Activated effector memory CD4-positive, alpha-beta T cell treated with anti-CD3 and anti-CD28 coated beads, Interleukin-2, amount 50 U/mL, for 16 hours (primary cell): Measurements from ENCODE around the gene HBEGF.
"Not testable (repeated sequence)": the region's sequence is repeated elsewhere in the genome, so short reads cannot be mapped to it uniquely, and the experiment has no call there.

Experiments
- DNase-seq: peaks from one replicate; pipeline ENCODE4 v3.0.0-alpha.2; 2020

The HBEGF gene

GRCh38 chr5:140360681-140361479 is 14.5 kb upstream of the HBEGF start:
- no peak for DNase-seq

GRCh38 chr5:140360101-140360500 is 13.7 kb upstream of the HBEGF start, which contains the start of gene SLC4A9:
Gene SLC4A9, plus strand, starts transcription at chr5:140360194. Its CDS starts 43 bp downstream, at chr5:140360237.
- no peak for DNase-seq

- no peak for DNase-seq
Measured at GRCh38 chr5:140358738-140359310, 12.4 kb upstream of the HBEGF start.

- peak; percentile 90 for DNase-seq
Measured at GRCh38 chr5:140357726-140358093, 11.3 kb upstream of the HBEGF start.

- peak; percentile 38 for DNase-seq
Measured at GRCh38 chr5:140356853-140357725, 10.7 kb upstream of the HBEGF start.

GRCh38 chr5:140355546-140355945 is 9.1 kb upstream of the HBEGF start:
- no peak for DNase-seq

- no peak for DNase-seq
Measured at GRCh38 chr5:140351609-140352334, 5.4 kb upstream of the HBEGF start.

- no peak for DNase-seq
Measured at GRCh38 chr5:140349244-140349643, 2.8 kb upstream of the HBEGF start.

GRCh38 chr5:140348104-140348503 is 1.7 kb upstream of the HBEGF start:
- no peak for DNase-seq

- DNase-seq = no peak
Measured at GRCh38 chr5:140347360-140347759, 957 bp upstream of the HBEGF start.

- no peak for DNase-seq
Measured at GRCh38 chr5:140345919-140346347, 470 bp downstream of the HBEGF start.

- peak; percentile 67 for DNase-seq
Measured at GRCh38 chr5:140344683-140345423, 1.6 kb downstream of the HBEGF start.

GRCh38 chr5:140343849-140344248 is 2.6 kb downstream of the HBEGF start:
- DNase-seq = not testable (repeated sequence)

- no peak for DNase-seq
Measured at GRCh38 chr5:140342896-140343295, 3.5 kb downstream of the HBEGF start.

- DNase-seq = no peak
Measured at GRCh38 chr5:140342287-140342686, 4.1 kb downstream of the HBEGF start.

- DNase-seq = no peak
Measured at GRCh38 chr5:140341591-140341990, 4.8 kb downstream of the HBEGF start.

- no peak for DNase-seq
Measured at GRCh38 chr5:140340605-140341121, 5.7 kb downstream of the HBEGF start.

GRCh38 chr5:140339636-140340035 is 6.8 kb downstream of the HBEGF start:
- DNase-seq = no peak

GRCh38 chr5:140338908-140339307 is 7.5 kb downstream of the HBEGF start:
- no peak for DNase-seq

GRCh38 chr5:140338336-140338735 is 8.1 kb downstream of the HBEGF start:
- no peak for DNase-seq

GRCh38 chr5:140337880-140338279 is 8.5 kb downstream of the HBEGF start:
- no peak for DNase-seq

- no peak for DNase-seq
Measured at GRCh38 chr5:140336388-140336787, 10.0 kb downstream of the HBEGF start.
